ENCODE data around the gene SMC4.

DNA sequence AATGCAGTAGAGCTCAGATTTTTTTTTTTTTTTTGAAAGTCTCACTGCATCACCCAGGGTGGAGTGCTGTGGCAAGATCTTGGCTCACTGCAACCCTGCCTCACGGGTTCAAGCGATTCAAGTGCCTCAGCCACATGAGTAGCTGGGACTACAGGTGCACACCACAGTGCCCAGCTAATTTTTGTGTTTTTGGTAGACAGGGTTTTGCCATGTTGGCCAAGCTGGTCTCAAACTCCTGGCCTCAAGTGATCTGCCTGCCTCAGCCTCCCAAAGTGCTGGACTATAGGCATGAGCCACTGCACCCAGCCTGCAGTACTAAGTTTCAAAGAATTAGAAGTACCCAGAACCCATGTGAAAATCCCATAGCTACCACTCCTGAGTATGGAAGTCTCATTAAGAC is 35.6 kb downstream of the SMC4 start:
- TF ChIP-seq, protein P1, sequence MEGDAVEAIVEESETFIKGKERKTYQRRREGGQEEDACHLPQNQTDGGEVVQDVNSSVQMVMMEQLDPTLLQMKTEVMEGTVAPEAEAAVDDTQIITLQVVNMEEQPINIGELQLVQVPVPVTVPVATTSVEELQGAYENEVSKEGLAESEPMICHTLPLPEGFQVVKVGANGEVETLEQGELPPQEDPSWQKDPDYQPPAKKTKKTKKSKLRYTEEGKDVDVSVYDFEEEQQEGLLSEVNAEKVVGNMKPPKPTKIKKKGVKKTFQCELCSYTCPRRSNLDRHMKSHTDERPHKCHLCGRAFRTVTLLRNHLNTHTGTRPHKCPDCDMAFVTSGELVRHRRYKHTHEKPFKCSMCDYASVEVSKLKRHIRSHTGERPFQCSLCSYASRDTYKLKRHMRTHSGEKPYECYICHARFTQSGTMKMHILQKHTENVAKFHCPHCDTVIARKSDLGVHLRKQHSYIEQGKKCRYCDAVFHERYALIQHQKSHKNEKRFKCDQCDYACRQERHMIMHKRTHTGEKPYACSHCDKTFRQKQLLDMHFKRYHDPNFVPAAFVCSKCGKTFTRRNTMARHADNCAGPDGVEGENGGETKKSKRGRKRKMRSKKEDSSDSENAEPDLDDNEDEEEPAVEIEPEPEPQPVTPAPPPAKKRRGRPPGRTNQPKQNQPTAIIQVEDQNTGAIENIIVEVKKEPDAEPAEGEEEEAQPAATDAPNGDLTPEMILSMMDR (IDR thresholded peaks at IDR 0.05 in 2 of 3, conservative IDR thresholded peaks at IDR 0.05 in 1 of 3; ENCODE audit: control insufficient read depth in 2 of 3, extremely low read depth in 1 of 3, insufficient read depth in 1 of 3, low read depth in 3 of 3, low read length in 3 of 3) = no peak
- no peak for TF ChIP-seq KDM1A (IDR thresholded peaks at IDR 0.05; ENCODE audit: borderline replicate concordance)
- no peak for TF ChIP-seq RELA (IDR thresholded peaks at IDR 0.05; ENCODE audit: borderline replicate concordance, partially characterized antibody)

Measured in GM12878 (cell line).